K562 (cell line): ENCODE data around the gene CYB5R3.

Source experiments
- CEBPG ChIP-seq, 3 experiments: fragments of 200-800 bp in 1 of 3; sonication (Bioruptor generic) in 1 of 3; sonication (generic) in 1 of 3; formaldehyde crosslinking in 1 of 3; IDR thresholded peaks in 2 of 3; conservative IDR thresholded peaks in 1 of 3; 2 replicates each; pipeline versions ENCODE4 v1.6.1 to v1.8.0; 2016 to 2022; ENCODE audit warnings: missing compliant biosample characterization in 2 of 3, missing genetic modification characterization in 2 of 3, mild to moderate bottlenecking in 1 of 3, missing genetic modification reagents in 1 of 3
- EP300 ChIP-seq: IDR thresholded peaks from 2 replicates; pipeline ENCODE4 v1.6.1; 2012; ENCODE audit warnings: low read length, improper control_type of control experiment
- ETV1 ChIP-seq: fragments of 450-650 bp; conservative IDR thresholded peaks from 2 replicates; pipeline ENCODE4 v1.6.1; 2016; ENCODE audit warnings: missing genetic modification characterization, control low read depth, low read depth, missing compliant biosample characterization
- ETV5 ChIP-seq: sonication (generic); formaldehyde crosslinking; IDR thresholded peaks from 2 replicates; pipeline ENCODE4 v1.4.0; 2020; ENCODE audit warnings: low read depth, mild to moderate bottlenecking, missing genetic modification reagents
- FOXP1 ChIP-seq: sonication (generic); formaldehyde crosslinking; IDR thresholded peaks from 2 replicates; pipeline ENCODE4 v1.8.0; 2022; ENCODE audit warnings: mild to moderate bottlenecking, missing genetic modification reagents
- HNRNPK ChIP-seq: fragments of 200-400 bp; formaldehyde crosslinking; IDR thresholded peaks from one replicate; pipeline ENCODE4 v1.6.1; 2018; ENCODE audit warnings: mild to moderate bottlenecking, low read depth, low read length; ENCODE audit not compliant: poor library complexity, severe bottlenecking
- SMAD1 ChIP-seq: fragments of 150-350 bp; IDR thresholded peaks from 2 replicates; pipeline ENCODE4 v1.6.1; 2014; ENCODE audit warnings: low read length, low read depth; ENCODE audit not compliant: partially characterized antibody
- SOX6 ChIP-seq: fragments of 450-650 bp; IDR thresholded peaks from 2 replicates; pipeline ENCODE4 v1.6.1; 2014; ENCODE audit warnings: mild to moderate bottlenecking
- ZNF512 ChIP-seq: IDR thresholded peaks from 2 replicates; pipeline ENCODE4 v1.6.1; 2016; ENCODE audit warnings: missing genetic modification characterization, missing compliant biosample characterization
- TF ChIP-seq, protein P1 (sequence below): fragments of 250-450 bp; sonication (Bioruptor Pico); IDR thresholded peaks from 2 replicates; pipeline ENCODE4 v1.8.0; 2022; ENCODE audit warnings: inconsistent platforms
- TF ChIP-seq, protein P2 (sequence below): fragments of 450-650 bp; IDR thresholded peaks from 2 replicates; pipeline ENCODE4 v1.7.0; 2016; ENCODE audit warnings: borderline replicate concordance

DNA sequence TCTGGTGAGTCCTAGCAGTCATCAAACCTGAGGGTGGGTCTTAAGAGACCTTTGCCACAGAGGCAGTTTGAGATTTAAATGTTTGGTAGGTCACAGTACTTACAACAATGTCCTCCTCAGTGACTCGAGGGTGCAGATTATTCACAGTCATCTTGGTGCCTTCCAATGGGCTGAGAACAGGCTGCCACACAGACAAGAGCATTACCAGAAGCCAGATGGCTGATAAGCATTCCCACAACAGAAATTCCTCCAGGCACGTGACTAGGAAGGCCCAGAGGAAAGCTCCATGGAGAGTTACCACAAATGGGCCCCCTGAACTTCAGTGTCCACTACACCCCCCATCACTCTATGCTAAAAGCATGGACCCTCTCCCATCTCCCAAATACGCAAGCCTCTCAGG lies 53.8 kb downstream of the CYB5R3 start:
- no peak for TF ChIP-seq EP300
- TF ChIP-seq, protein P1, sequence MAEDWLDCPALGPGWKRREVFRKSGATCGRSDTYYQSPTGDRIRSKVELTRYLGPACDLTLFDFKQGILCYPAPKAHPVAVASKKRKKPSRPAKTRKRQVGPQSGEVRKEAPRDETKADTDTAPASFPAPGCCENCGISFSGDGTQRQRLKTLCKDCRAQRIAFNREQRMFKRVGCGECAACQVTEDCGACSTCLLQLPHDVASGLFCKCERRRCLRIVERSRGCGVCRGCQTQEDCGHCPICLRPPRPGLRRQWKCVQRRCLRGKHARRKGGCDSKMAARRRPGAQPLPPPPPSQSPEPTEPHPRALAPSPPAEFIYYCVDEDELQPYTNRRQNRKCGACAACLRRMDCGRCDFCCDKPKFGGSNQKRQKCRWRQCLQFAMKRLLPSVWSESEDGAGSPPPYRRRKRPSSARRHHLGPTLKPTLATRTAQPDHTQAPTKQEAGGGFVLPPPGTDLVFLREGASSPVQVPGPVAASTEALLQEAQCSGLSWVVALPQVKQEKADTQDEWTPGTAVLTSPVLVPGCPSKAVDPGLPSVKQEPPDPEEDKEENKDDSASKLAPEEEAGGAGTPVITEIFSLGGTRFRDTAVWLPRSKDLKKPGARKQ (CRISPR knock-in tag): no peak
- TF ChIP-seq HNRNPK: no peak
- TF ChIP-seq SOX6: no peak
- no peak for TF ChIP-seq FOXP1
- TF ChIP-seq ETV5 (CRISPR knock-in tag): no peak
- TF ChIP-seq SMAD1: no peak
- TF ChIP-seq ETV1 (tag): no peak
- TF ChIP-seq ZNF512 (tag): no peak
- TF ChIP-seq, protein P2, sequence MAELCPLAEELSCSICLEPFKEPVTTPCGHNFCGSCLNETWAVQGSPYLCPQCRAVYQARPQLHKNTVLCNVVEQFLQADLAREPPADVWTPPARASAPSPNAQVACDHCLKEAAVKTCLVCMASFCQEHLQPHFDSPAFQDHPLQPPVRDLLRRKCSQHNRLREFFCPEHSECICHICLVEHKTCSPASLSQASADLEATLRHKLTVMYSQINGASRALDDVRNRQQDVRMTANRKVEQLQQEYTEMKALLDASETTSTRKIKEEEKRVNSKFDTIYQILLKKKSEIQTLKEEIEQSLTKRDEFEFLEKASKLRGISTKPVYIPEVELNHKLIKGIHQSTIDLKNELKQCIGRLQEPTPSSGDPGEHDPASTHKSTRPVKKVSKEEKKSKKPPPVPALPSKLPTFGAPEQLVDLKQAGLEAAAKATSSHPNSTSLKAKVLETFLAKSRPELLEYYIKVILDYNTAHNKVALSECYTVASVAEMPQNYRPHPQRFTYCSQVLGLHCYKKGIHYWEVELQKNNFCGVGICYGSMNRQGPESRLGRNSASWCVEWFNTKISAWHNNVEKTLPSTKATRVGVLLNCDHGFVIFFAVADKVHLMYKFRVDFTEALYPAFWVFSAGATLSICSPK: no peak
- TF ChIP-seq CEBPG (CRISPR knock-in tag; IDR thresholded peaks at IDR 0.05): no peak
- TF ChIP-seq CEBPG (tag; conservative IDR thresholded peaks at IDR 0.05 in 1 of 2, IDR thresholded peaks at IDR 0.05 in 1 of 2): no peak
